GM21576 (cell line): ENCODE results near the gene GMPPA.

Source experiments
- ATAC-seq: cut with Tn5 transposase; IDR thresholded peaks from one replicate; pipeline ENCODE4 v1.9.1; 2021; ENCODE audit warnings: mild to moderate bottlenecking, moderate library complexity; ENCODE audit not compliant: unreplicated experiment

GMPPA gene

GRCh38 chr2:219517954-219518778 lies 19.5 kb downstream of the GMPPA start:
- ATAC-seq = no peak

- no peak for ATAC-seq
Measured at GRCh38 chr2:219519526-219519916, 20.8 kb downstream of the GMPPA start.

- ATAC-seq = no peak
Measured at GRCh38 chr2:219520079-219520478, 21.4 kb downstream of the GMPPA start.

- ATAC-seq = no peak
Measured at GRCh38 chr2:219521066-219521880, 22.6 kb downstream of the GMPPA start.

GRCh38 chr2:219522111-219523030 lies 23.7 kb downstream of the GMPPA start:
- no peak for ATAC-seq

GRCh38 chr2:219523031-219523671 lies 24.5 kb downstream of the GMPPA start:
- no peak for ATAC-seq

- ATAC-seq = no peak
Measured at GRCh38 chr2:219524817-219525216, 26.1 kb downstream of the GMPPA start.

- ATAC-seq = no peak
Measured at GRCh38 chr2:219525533-219526232, 27.0 kb downstream of the GMPPA start.

- no peak for ATAC-seq
Measured at GRCh38 chr2:219526320-219527075, 27.8 kb downstream of the GMPPA start.

GRCh38 chr2:219527076-219527394 lies 28.3 kb downstream of the GMPPA start:
- no peak for ATAC-seq

GRCh38 chr2:219527472-219527871 lies 28.8 kb downstream of the GMPPA start:
- ATAC-seq = no peak

GRCh38 chr2:219530048-219530963 lies 31.6 kb downstream of the GMPPA start:
- ATAC-seq = peak; percentile 75

GRCh38 chr2:219531639-219532377 lies 33.1 kb downstream of the GMPPA start:
- no peak for ATAC-seq

GRCh38 chr2:219532378-219532649 lies 33.6 kb downstream of the GMPPA start:
- ATAC-seq = no peak

- ATAC-seq = no peak
Measured at GRCh38 chr2:219533930-219534661, 35.4 kb downstream of the GMPPA start.

- ATAC-seq = no peak
Measured at GRCh38 chr2:219536425-219536824, 37.7 kb downstream of the GMPPA start.

GRCh38 chr2:219536967-219537366 lies 38.3 kb downstream of the GMPPA start:
- ATAC-seq = no peak
